Measurements from ENCODE around the gene SIPA1L3.

DNA sequence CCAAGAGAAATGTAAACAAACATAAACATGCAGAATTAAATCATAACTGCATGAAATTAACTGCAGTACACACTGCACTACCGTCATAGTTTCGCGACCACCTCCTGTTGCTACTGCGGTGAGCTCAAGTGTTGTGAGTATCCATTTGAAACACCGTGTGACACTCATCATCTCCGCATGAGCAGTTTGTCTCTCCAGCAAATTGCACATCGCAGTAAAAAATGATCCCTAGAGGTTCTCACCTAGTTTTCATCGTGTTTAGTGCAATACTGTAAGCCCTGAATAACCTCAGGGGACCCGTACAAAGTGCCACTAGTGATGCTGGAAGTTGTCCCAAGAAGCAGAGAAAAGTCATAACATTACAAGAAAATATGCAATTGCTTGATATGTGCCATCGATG lies 169.3 kb downstream of the SIPA1L3 start:
- TF ChIP-seq, protein P1, sequence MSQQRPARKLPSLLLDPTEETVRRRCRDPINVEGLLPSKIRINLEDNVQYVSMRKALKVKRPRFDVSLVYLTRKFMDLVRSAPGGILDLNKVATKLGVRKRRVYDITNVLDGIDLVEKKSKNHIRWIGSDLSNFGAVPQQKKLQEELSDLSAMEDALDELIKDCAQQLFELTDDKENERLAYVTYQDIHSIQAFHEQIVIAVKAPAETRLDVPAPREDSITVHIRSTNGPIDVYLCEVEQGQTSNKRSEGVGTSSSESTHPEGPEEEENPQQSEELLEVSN (IDR thresholded peaks at IDR 0.05; ENCODE audit: borderline replicate concordance, low read depth), result no peak
- no peak for TF ChIP-seq POLR2A (IDR thresholded peaks at IDR 0.05; ENCODE audit: low read length)
- TF ChIP-seq, protein P2, sequence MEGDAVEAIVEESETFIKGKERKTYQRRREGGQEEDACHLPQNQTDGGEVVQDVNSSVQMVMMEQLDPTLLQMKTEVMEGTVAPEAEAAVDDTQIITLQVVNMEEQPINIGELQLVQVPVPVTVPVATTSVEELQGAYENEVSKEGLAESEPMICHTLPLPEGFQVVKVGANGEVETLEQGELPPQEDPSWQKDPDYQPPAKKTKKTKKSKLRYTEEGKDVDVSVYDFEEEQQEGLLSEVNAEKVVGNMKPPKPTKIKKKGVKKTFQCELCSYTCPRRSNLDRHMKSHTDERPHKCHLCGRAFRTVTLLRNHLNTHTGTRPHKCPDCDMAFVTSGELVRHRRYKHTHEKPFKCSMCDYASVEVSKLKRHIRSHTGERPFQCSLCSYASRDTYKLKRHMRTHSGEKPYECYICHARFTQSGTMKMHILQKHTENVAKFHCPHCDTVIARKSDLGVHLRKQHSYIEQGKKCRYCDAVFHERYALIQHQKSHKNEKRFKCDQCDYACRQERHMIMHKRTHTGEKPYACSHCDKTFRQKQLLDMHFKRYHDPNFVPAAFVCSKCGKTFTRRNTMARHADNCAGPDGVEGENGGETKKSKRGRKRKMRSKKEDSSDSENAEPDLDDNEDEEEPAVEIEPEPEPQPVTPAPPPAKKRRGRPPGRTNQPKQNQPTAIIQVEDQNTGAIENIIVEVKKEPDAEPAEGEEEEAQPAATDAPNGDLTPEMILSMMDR (IDR thresholded peaks at IDR 0.05), result no peak
- no peak for TF ChIP-seq CHD4 (IDR thresholded peaks at IDR 0.05; ENCODE audit: borderline replicate concordance)
- no peak for TF ChIP-seq JUN (IDR thresholded peaks at IDR 0.05)
